WTC11 (cell line): ENCODE data around the gene RGS9BP. TPM values are rescaled to one million over a fixed set of nuclear protein-coding genes. Genes with fewer than 3 reads are reported as not detected.
A peak's percentile ranks its signal among the peaks of the same experiment; 100 is the strongest.

ENCODE experiments used
- ATAC-seq: fragments of 200-7000 bp; cut with Tn5 transposase; 2 replicates; pipeline ENCODE4 v1.10.0; 2021; ENCODE audit warnings: mild to moderate bottlenecking, moderate library complexity
- CTCF ChIA-PET: fragments of 300-600 bp; sonication (Branson Sonifier 250); formaldehyde crosslinking; loops from one replicate; lab custom pipeline; 2021; ENCODE audit warnings: antibody characterized with exemption; lab: Charles Lee
- POLR2A ChIA-PET: fragments of 350-600 bp; sonication (Branson Sonifier 250); formaldehyde crosslinking; loops from one replicate; lab custom pipeline; 2021; ENCODE audit warnings: antibody characterized with exemption; lab: Charles Lee
- DNase-seq: peaks from one replicate; pipeline ENCODE4 v3.0.0; 2021; ENCODE audit warnings: low spot score
- H3K27ac Mint-ChIP-seq: 2 replicates; pipeline ENCODE4 v1.8.0; 2021; ENCODE audit warnings: mixed read lengths
- H3K27me3 Mint-ChIP-seq: 2 replicates; pipeline ENCODE4 v1.8.0; 2021; ENCODE audit warnings: low read depth, mild to moderate bottlenecking, moderate library complexity, mixed read lengths
- H3K36me3 Mint-ChIP-seq: 2 replicates; pipeline ENCODE4 v1.8.0; 2021; ENCODE audit warnings: mixed read lengths
- H3K4me1 Mint-ChIP-seq: 2 replicates; pipeline ENCODE4 v1.8.0; 2022; ENCODE audit warnings: mixed read lengths
- H3K4me3 Mint-ChIP-seq: 2 replicates; pipeline ENCODE4 v1.8.0; 2021; ENCODE audit warnings: mild to moderate bottlenecking, moderate library complexity, mixed read lengths
- H3K9me3 Mint-ChIP-seq: 2 replicates; pipeline ENCODE4 v1.8.0; 2021; ENCODE audit warnings: mixed read lengths
- ARID4B ChIP-seq: sonication (generic); formaldehyde crosslinking; IDR thresholded peaks from 2 replicates; pipeline ENCODE4 v1.8.0; 2023; ENCODE audit warnings: missing genetic modification reagents, mild to moderate bottlenecking, borderline replicate concordance
- CREM ChIP-seq: sonication (generic); formaldehyde crosslinking; IDR thresholded peaks from 2 replicates; pipeline ENCODE4 v1.8.1; 2022; ENCODE audit warnings: mild to moderate bottlenecking, missing genetic modification reagents, moderate library complexity
- E2F1 ChIP-seq: sonication (generic); formaldehyde crosslinking; IDR thresholded peaks from 2 replicates; pipeline ENCODE4 v1.8.0; 2022; ENCODE audit warnings: mild to moderate bottlenecking, missing genetic modification reagents
- ETV6 ChIP-seq: sonication (generic); formaldehyde crosslinking; IDR thresholded peaks from 2 replicates; pipeline ENCODE4 v1.8.1; 2022; ENCODE audit warnings: mild to moderate bottlenecking, missing genetic modification reagents
- FOXK1 ChIP-seq: sonication (generic); formaldehyde crosslinking; IDR thresholded peaks from 2 replicates; pipeline ENCODE4 v1.8.0; 2022; ENCODE audit warnings: mild to moderate bottlenecking, moderate library complexity, missing genetic modification reagents
- GABPB1 ChIP-seq: sonication (generic); formaldehyde crosslinking; IDR thresholded peaks from 2 replicates; pipeline ENCODE4 v1.8.1; 2023; ENCODE audit warnings: mild to moderate bottlenecking, missing genetic modification reagents
- HMGXB4 ChIP-seq: sonication (generic); formaldehyde crosslinking; IDR thresholded peaks from 2 replicates; pipeline ENCODE4 v1.8.1; 2023; ENCODE audit warnings: mild to moderate bottlenecking, moderate library complexity, missing genetic modification reagents
- MAX ChIP-seq: sonication (generic); formaldehyde crosslinking; IDR thresholded peaks from 2 replicates; pipeline ENCODE4 v1.8.0; 2022; ENCODE audit warnings: mild to moderate bottlenecking, missing genetic modification reagents
- MYBL2 ChIP-seq: sonication (generic); formaldehyde crosslinking; IDR thresholded peaks from 2 replicates; pipeline ENCODE4 v1.8.1; 2023; ENCODE audit warnings: mild to moderate bottlenecking, moderate library complexity, missing genetic modification reagents
- NFE2L1 ChIP-seq: sonication (generic); formaldehyde crosslinking; IDR thresholded peaks from 2 replicates; pipeline ENCODE4 v1.8.1; 2023; ENCODE audit warnings: missing genetic modification reagents
- NR2C2 ChIP-seq: sonication (generic); formaldehyde crosslinking; IDR thresholded peaks from 2 replicates; pipeline ENCODE4 v1.8.0; 2022; ENCODE audit warnings: mild to moderate bottlenecking, missing genetic modification reagents
- ZNF219 ChIP-seq: sonication (generic); formaldehyde crosslinking; IDR thresholded peaks from 2 replicates; pipeline ENCODE4 v1.8.0; 2023; ENCODE audit warnings: missing genetic modification reagents, mild to moderate bottlenecking, borderline replicate concordance
- ZNF263 ChIP-seq: sonication (generic); formaldehyde crosslinking; IDR thresholded peaks from 2 replicates; pipeline ENCODE4 v1.8.1; 2022; ENCODE audit warnings: low read depth, mild to moderate bottlenecking, moderate library complexity, missing genetic modification reagents
- ZNF396 ChIP-seq: fragments of 250-450 bp; sonication (Bioruptor Pico); IDR thresholded peaks from 2 replicates; pipeline ENCODE4 v1.8.0; 2021; ENCODE audit warnings: mild to moderate bottlenecking, moderate library complexity, borderline replicate concordance
- total RNA-seq: library from RNA; stranded (reverse); gene quantifications from 3 replicates; pipeline ENCODE4 v1.2.3, GENCODE V29; 2021
- TF ChIP-seq, protein P1 (sequence below): sonication (generic); formaldehyde crosslinking; IDR thresholded peaks from 2 replicates; pipeline ENCODE4 v1.8.1; 2022; ENCODE audit warnings: low read depth, mild to moderate bottlenecking, moderate library complexity, missing genetic modification reagents, borderline replicate concordance
- TF ChIP-seq, protein P2 (sequence below): sonication (generic); formaldehyde crosslinking; IDR thresholded peaks from 2 replicates; pipeline ENCODE4 v1.8.0; 2022; ENCODE audit warnings: mild to moderate bottlenecking, missing genetic modification reagents
- TF ChIP-seq, protein P3 (sequence below): sonication (generic); formaldehyde crosslinking; IDR thresholded peaks from 2 replicates; pipeline ENCODE4 v1.8.1; 2022; ENCODE audit warnings: mild to moderate bottlenecking, moderate library complexity, missing genetic modification reagents
- TF ChIP-seq, protein P4 (sequence below): sonication (generic); formaldehyde crosslinking; IDR thresholded peaks from 2 replicates; pipeline ENCODE4 v1.8.0; 2023; ENCODE audit warnings: missing genetic modification reagents
- TF ChIP-seq, protein P5 (sequence below): fragments of 250-450 bp; sonication (Bioruptor Pico); IDR thresholded peaks from 2 replicates; pipeline ENCODE4 v1.9.0; 2021; ENCODE audit warnings: mild to moderate bottlenecking

The RGS9BP gene
- total RNA-seq, 1 experiment from 2014 or later = 0.24 TPM

DNA sequence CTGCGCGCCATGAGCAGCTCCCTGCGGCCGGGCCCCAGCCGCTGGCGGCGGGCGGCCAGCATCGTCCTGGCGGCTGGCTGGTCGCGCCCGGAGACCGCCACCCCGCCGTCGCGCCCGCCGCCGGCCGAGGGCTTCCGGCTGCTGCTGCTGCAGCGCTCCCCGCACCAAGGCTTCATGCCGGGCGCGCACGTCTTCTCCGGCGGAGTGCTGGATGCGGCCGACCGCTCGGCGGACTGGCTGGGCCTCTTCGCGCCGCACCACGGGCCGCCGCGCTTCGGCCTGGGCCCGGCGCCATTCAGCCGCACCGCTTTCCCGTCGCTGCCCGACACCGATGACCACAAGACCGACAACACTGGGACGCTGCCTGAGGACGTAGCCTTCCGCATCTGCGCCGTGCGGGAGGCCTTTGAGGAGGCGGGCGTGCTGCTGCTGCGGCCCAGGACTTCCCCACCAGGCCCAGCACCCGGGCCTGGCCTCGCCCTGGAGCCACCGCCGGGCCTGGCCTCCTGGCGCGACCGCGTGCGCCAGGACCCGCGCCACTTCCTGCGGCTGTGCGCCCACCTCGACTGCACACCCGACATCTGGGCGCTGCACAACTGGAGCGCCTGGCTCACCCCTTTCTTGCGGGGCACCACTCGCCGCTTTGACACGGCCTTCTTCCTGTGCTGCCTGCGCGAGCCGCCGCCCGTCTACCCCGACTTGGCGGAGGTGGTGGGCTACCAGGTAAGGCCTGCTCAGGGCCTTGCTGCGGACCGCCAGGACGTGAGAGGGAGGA, 16.5 kb downstream of the RGS9BP start:
- ChIA-PET POLR2A (interaction anchor here (0.6 kb wide), 1 partner anchor 9 kb away, joined by 6 read pairs; no protein-coding TSS in a partner anchor), CTCF (interaction anchor here (0.8 to 1.4 kb wide), 3 partner anchors 15 to 492 kb away, joined by 3 to 10 read pairs (median 5); no protein-coding TSS in a partner anchor)
- Mint-ChIP-seq H3K27ac (no peak overlapping the region), H3K9me3 (peaks cover 10% of the 10 kb centered on the region), H3K36me3 (peaks cover 5% of the 10 kb centered on the region), H3K27me3 (peaks cover 33% of the 10 kb centered on the region), H3K4me1 (peaks cover 10% of the 10 kb centered on the region), H3K4me3 (peak overlapping the region; percentile 59)
- ATAC-seq (peak; percentile 78), DNase-seq (peak; percentile 61)
- TF ChIP-seq ETV6 (CRISPR knock-in tag) = 0 out of 2 replicates have a peak, but pooled peaks have one; percentile 27
- peak; percentile 34; the same call in 1 of the 2 replicates for TF ChIP-seq NFE2L1 (CRISPR knock-in tag)
- TF ChIP-seq, protein P1, sequence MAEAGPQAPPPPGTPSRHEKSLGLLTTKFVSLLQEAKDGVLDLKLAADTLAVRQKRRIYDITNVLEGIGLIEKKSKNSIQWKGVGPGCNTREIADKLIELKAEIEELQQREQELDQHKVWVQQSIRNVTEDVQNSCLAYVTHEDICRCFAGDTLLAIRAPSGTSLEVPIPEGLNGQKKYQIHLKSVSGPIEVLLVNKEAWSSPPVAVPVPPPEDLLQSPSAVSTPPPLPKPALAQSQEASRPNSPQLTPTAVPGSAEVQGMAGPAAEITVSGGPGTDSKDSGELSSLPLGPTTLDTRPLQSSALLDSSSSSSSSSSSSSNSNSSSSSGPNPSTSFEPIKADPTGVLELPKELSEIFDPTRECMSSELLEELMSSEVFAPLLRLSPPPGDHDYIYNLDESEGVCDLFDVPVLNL = peak; percentile 21; the same call in 1 of the 2 replicates
- TF ChIP-seq, protein P2, sequence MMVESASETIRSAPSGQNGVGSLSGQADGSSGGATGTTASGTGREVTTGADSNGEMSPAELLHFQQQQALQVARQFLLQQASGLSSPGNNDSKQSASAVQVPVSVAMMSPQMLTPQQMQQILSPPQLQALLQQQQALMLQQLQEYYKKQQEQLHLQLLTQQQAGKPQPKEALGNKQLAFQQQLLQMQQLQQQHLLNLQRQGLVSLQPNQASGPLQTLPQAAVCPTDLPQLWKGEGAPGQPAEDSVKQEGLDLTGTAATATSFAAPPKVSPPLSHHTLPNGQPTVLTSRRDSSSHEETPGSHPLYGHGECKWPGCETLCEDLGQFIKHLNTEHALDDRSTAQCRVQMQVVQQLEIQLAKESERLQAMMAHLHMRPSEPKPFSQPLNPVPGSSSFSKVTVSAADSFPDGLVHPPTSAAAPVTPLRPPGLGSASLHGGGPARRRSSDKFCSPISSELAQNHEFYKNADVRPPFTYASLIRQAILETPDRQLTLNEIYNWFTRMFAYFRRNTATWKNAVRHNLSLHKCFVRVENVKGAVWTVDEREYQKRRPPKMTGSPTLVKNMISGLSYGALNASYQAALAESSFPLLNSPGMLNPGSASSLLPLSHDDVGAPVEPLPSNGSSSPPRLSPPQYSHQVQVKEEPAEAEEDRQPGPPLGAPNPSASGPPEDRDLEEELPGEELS (CRISPR knock-in tag) = peak; percentile 18; the same call in 1 of the 2 replicates
- TF ChIP-seq CREM (CRISPR knock-in tag) = 0 out of 2 replicates have a peak, but pooled peaks have one; percentile 4
- TF ChIP-seq ZNF263 (CRISPR knock-in tag) = 0 out of 2 replicates have a peak, but pooled peaks have one; percentile 25
- TF ChIP-seq NR2C2 (CRISPR knock-in tag) = no peak; the same call in none of the 2 replicates
- peak; percentile 52; the same call in 1 of the 2 replicates for TF ChIP-seq ZNF219
- TF ChIP-seq, protein P3, sequence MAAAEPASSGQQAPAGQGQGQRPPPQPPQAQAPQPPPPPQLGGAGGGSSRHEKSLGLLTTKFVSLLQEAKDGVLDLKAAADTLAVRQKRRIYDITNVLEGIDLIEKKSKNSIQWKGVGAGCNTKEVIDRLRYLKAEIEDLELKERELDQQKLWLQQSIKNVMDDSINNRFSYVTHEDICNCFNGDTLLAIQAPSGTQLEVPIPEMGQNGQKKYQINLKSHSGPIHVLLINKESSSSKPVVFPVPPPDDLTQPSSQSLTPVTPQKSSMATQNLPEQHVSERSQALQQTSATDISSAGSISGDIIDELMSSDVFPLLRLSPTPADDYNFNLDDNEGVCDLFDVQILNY = peak; percentile 67
- no peak for TF ChIP-seq ZNF396 (CRISPR knock-in tag)
- peak; percentile 95 for TF ChIP-seq HMGXB4 (CRISPR knock-in tag)
- TF ChIP-seq, protein P4, sequence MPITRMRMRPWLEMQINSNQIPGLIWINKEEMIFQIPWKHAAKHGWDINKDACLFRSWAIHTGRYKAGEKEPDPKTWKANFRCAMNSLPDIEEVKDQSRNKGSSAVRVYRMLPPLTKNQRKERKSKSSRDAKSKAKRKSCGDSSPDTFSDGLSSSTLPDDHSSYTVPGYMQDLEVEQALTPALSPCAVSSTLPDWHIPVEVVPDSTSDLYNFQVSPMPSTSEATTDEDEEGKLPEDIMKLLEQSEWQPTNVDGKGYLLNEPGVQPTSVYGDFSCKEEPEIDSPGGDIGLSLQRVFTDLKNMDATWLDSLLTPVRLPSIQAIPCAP (CRISPR knock-in tag) = no peak
- TF ChIP-seq ARID4B (CRISPR knock-in tag) = peak; percentile 38; the same call in 1 of the 2 replicates
- TF ChIP-seq, protein P5, sequence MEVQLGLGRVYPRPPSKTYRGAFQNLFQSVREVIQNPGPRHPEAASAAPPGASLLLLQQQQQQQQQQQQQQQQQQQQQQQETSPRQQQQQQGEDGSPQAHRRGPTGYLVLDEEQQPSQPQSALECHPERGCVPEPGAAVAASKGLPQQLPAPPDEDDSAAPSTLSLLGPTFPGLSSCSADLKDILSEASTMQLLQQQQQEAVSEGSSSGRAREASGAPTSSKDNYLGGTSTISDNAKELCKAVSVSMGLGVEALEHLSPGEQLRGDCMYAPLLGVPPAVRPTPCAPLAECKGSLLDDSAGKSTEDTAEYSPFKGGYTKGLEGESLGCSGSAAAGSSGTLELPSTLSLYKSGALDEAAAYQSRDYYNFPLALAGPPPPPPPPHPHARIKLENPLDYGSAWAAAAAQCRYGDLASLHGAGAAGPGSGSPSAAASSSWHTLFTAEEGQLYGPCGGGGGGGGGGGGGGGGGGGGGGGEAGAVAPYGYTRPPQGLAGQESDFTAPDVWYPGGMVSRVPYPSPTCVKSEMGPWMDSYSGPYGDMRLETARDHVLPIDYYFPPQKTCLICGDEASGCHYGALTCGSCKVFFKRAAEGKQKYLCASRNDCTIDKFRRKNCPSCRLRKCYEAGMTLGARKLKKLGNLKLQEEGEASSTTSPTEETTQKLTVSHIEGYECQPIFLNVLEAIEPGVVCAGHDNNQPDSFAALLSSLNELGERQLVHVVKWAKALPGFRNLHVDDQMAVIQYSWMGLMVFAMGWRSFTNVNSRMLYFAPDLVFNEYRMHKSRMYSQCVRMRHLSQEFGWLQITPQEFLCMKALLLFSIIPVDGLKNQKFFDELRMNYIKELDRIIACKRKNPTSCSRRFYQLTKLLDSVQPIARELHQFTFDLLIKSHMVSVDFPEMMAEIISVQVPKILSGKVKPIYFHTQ (CRISPR knock-in tag) = no peak
- TF ChIP-seq GABPB1 (CRISPR knock-in tag) = no peak
- peak; percentile 32; the same call in 1 of the 2 replicates for TF ChIP-seq MYBL2 (CRISPR knock-in tag)
- TF ChIP-seq FOXK1 = peak; percentile 75; the same call in 1 of the 2 replicates
- 0 out of 2 replicates have a peak, but pooled peaks have one; percentile 43 for TF ChIP-seq E2F1 (CRISPR knock-in tag)
- TF ChIP-seq MAX (CRISPR knock-in tag) = peak; percentile 82
